Pancreas (tissue), 10 donors: ENCODE data around the gene LRIG1. TPM values are rescaled to one million over a fixed set of nuclear protein-coding genes. Genes with fewer than 3 reads are reported as not detected.

Source experiments
- ATAC-seq, 4 donors: fragments of 200-7000 bp; cut with Tn5 transposase; one replicate each; pipeline versions ENCODE4 v1.8.0 to v1.9.1; 2020; ENCODE audit warnings: mild to moderate bottlenecking in 4 of 4, moderate library complexity in 4 of 4
- DNase-seq, 6 donors: peaks; one replicate each; pipeline ENCODE4 v3.0.0-alpha.2; 2020
- FAIRE-seq: peaks from 2 replicates; lab custom pipeline; 2012; peaks lifted over from hg19 to GRCh38; lab: Jason Lieb, UNC
- H3K27ac ChIP-seq, 4 donors: fragments of 200-600 bp; sonication (generic); 1 replicate in 3 of 4; 2 replicates in 1 of 4; pipeline versions ENCODE4 v1.5.0 to v1.8.0; 2020
- H3K27me3 ChIP-seq, 4 donors: fragments of 200-600 bp; one replicate each; pipeline ENCODE4 v1.8.0; 2021
- H3K36me3 ChIP-seq, 3 donors: fragments of 200-600 bp; sonication (generic) in 1 of 3; one replicate each; pipeline versions ENCODE4 v1.5.0 to v1.8.0; 2020 to 2021
- H3K4me1 ChIP-seq, 3 donors: fragments of 200-600 bp; one replicate each; pipeline ENCODE4 v1.8.0; 2021
- H3K4me3 ChIP-seq, 4 donors: fragments of 200-600 bp; sonication (generic) in 2 of 4; one replicate each; pipeline versions ENCODE4 v1.5.0 to v1.8.0; 2020 to 2021
- H3K9me3 ChIP-seq, 4 donors: fragments of 200-600 bp; one replicate each; pipeline ENCODE4 v1.8.0; 2021
- CTCF ChIP-seq, 4 donors: fragments of 200-600 bp; sonication (generic) in 3 of 4; IDR thresholded peaks; one replicate each; pipeline versions ENCODE4 v1.5.0 to v1.8.0; 2021; ENCODE audit warnings: antibody characterized with exemption in 4 of 4
- WGBS, 2 donors: extraction: QIAGEN DNeasy Blood & Tissue Kit; methylation state at CpG; one replicate each; pipeline ENCODE4 v1.1.7; 2013; 5-methylcytosine and 5-hydroxymethylcytosine counted together
- intact Hi-C, 3 donors: fragments of 100-400 bp; cut with DNase I; formaldehyde crosslinking; loops; one replicate each; pipeline versions ENCODE4 v1.11.1 to v1.14.2; 2022
- polyA plus RNA-seq, 2 donors: library from polyadenylated mRNA; stranded (reverse); fragments of 200-250 nt; gene quantifications; one replicate each; pipeline ENCODE4 v1.2.3, GENCODE V29; 2013
- total RNA-seq, 6 donors: library from RNA; stranded (reverse); fragmentation: NEBNext Ultra II Directional in 4 of 6; extraction: Animal tissue kit (Norgen Biotek cat#: 25700) in 4 of 6; gene quantifications; one replicate each; pipeline versions ENCODE4 v1.2.1 to v1.2.4, GENCODE V29; 2021 to 2023
- donor health status: healthy with polysubstance abuse.
- donor health status: DM: no; HTN: no; CAD: no; lungs with moderate emphysema.
- donor health status: DM: no; HTN: no; CAD: no.
- donor health status: control.
- donor health status: control.
- donor health status: Bipolar disorder and iron deficiency.
- donor health status: DM: yes; HTN: yes; CAD: no.
- donor health status: DM: no; HTN: no; CAD: no.
- donor health status: DM: no; HTN: no; CAD: no.
- donor health status: DM: yes; HTN: yes; CAD: no.

LRIG1 gene
- total and polyA plus RNA-seq, 8 donors = 32.7 to 104 (median 68.0) TPM

- Histone ChIP-seq H3K27ac (no peak overlapping the region), H3K36me3 (no peaks in the 10 kb centered on the region), H3K4me1 (no peaks in the 10 kb centered on the region), H3K9me3 (no peaks in the 10 kb centered on the region), H3K27me3 (no peaks in the 10 kb centered on the region), H3K4me3 (no peak overlapping the region)
- intact Hi-C loops = loop anchor here in 1 of 3 donors (10.0 kb wide), 1 partner anchor 58 kb away; no protein-coding TSS in a partner anchor
- no peak for TF ChIP-seq CTCF (IDR thresholded peaks at IDR 0.05)
- 85 to 92% methylated on average over 6 of the region's 6 CpGs for WGBS, 2 donors
- no peak for DNase-seq
- FAIRE-seq = no peak
- ATAC-seq = no peak
These were observed 137.7 kb downstream of the LRIG1 start for GRCh38 chr3:66363148-66363547.

GRCh38 chr3:66362541-66362941 is 138.3 kb downstream of the LRIG1 start:
- no peak for DNase-seq
- no peak for ATAC-seq
- Histone ChIP-seq H3K27me3 (no peaks in the 10 kb centered on the region), H3K4me1 (no peaks in the 10 kb centered on the region), H3K9me3 (no peaks in the 10 kb centered on the region), H3K36me3 (no peaks in the 10 kb centered on the region), H3K27ac (no peak overlapping the region), H3K4me3 (no peak overlapping the region)
- no peak for FAIRE-seq
- TF ChIP-seq CTCF (IDR thresholded peaks at IDR 0.05) = no peak
- WGBS, 2 donors = 85 to 93% methylated on average over 3 of the region's 3 CpGs
- intact Hi-C loops = loop anchor here in 1 of 3 donors (10.0 kb wide), 1 partner anchor 58 kb away; no protein-coding TSS in a partner anchor

- Histone ChIP-seq H3K9me3 (no peaks in the 10 kb centered on the region), H3K4me1 (no peaks in the 10 kb centered on the region), H3K36me3 (no peaks in the 10 kb centered on the region), H3K27ac (no peak overlapping the region), H3K4me3 (no peak overlapping the region), H3K27me3 (no peaks in the 10 kb centered on the region)
- WGBS, 2 donors = 97 to 98% methylated on average over 5 of the region's 5 CpGs
- ATAC-seq (no peak), DNase-seq (no peak), FAIRE-seq (peak; percentile 32)
- intact Hi-C loops = loop anchor here in 1 of 3 donors (10.0 kb wide), 1 partner anchor 57 kb away; no protein-coding TSS in a partner anchor
- no peak for TF ChIP-seq CTCF (IDR thresholded peaks at IDR 0.05)
These were observed 139.5 kb downstream of the LRIG1 start for GRCh38 chr3:66361356-66361755.

GRCh38 chr3:66355997-66356396 is 144.8 kb downstream of the LRIG1 start:
- no peaks in the 10 kb centered on the region for H3K36me3 ChIP-seq
- H3K9me3 ChIP-seq = no peaks in the 10 kb centered on the region
- ATAC-seq (no peak), FAIRE-seq (no peak), DNase-seq (no peak)
- intact Hi-C loops = no loop called here
- no peaks in the 10 kb centered on the region for H3K27me3 ChIP-seq
- TF ChIP-seq CTCF (IDR thresholded peaks at IDR 0.05) = no peak
- no peak overlapping the region for H3K4me3 ChIP-seq
- 77 to 92% methylated on average over 1 of the region's 1 CpG for WGBS, 2 donors
- peaks cover 0 to 7% (median 5%) of the 10 kb centered on the region in 3 donors for H3K4me1 ChIP-seq
- H3K27ac ChIP-seq = no peak overlapping the region

GRCh38 chr3:66355394-66355793 is 145.4 kb downstream of the LRIG1 start:
- no peak for ATAC-seq
- no peak for TF ChIP-seq CTCF (IDR thresholded peaks at IDR 0.05)
- no peaks in the 10 kb centered on the region for H3K9me3 ChIP-seq

More at GRCh38 chr3:66355394-66355793, 145.4 kb downstream of the LRIG1 start:
- 94 to 95% methylated on average over 3 of the region's 3 CpGs for WGBS, 2 donors
- Histone ChIP-seq H3K27ac (no peak overlapping the region), H3K27me3 (no peaks in the 10 kb centered on the region), H3K36me3 (no peaks in the 10 kb centered on the region), H3K4me3 (no peak overlapping the region), H3K4me1 (peaks cover 0 to 7% (median 5%) of the 10 kb centered on the region in 3 donors)
- DNase-seq (no peak), FAIRE-seq (no peak)
- intact Hi-C loops = no loop called here
